DMS153 (cell line): ENCODE results near the gene ENOSF1.

ENCODE experiments used
- DNase-seq: peaks from one replicate; lab custom pipeline; 2025; lab: John Stamatoyannopoulos, UW

The ENOSF1 gene

GRCh38 chr18:673769-674168, 38.7 kb downstream of the ENOSF1 start:
- no peak for DNase-seq

GRCh38 chr18:673317-673716, 39.1 kb downstream of the ENOSF1 start:
- DNase-seq = no peak

GRCh38 chr18:671405-671804, 41.0 kb downstream of the ENOSF1 start:
- DNase-seq = no peak

GRCh38 chr18:670522-670921, 41.9 kb downstream of the ENOSF1 start:
- DNase-seq = no peak

- DNase-seq = no peak
Observed at GRCh38 chr18:669077-669476, 43.4 kb downstream of the ENOSF1 start.

GRCh38 chr18:668260-668659, 44.2 kb downstream of the ENOSF1 start:
- no peak for DNase-seq

- DNase-seq = no peak
Observed at GRCh38 chr18:666628-667027, 45.8 kb downstream of the ENOSF1 start.

GRCh38 chr18:666177-666576, 46.3 kb downstream of the ENOSF1 start:
- no peak for DNase-seq

GRCh38 chr18:662197-662596, 50.2 kb downstream of the ENOSF1 start:
- no peak for DNase-seq

GRCh38 chr18:659597-659996, 52.8 kb downstream of the ENOSF1 start:
- no peak for DNase-seq

GRCh38 chr18:658947-659533, 53.4 kb downstream of the ENOSF1 start:
- no peak for DNase-seq

- peak; percentile 65 for DNase-seq
Observed at GRCh38 chr18:658001-658946, 54.2 kb downstream of the ENOSF1 start.

- peak; percentile 47 for DNase-seq
Observed at GRCh38 chr18:657311-658000, 55.0 kb downstream of the ENOSF1 start, which contains the start of gene TYMS. TSS of gene TYMS (plus strand) at chr18:657653. CDS start at chr18:657743, 90 bp downstream.

- DNase-seq = no peak
Observed at GRCh38 chr18:655445-655844, 57.0 kb downstream of the ENOSF1 start.

- DNase-seq = no peak
Observed at GRCh38 chr18:654601-655000, 57.8 kb downstream of the ENOSF1 start.

- DNase-seq = no peak
Observed at GRCh38 chr18:653512-653911, 58.9 kb downstream of the ENOSF1 start.

GRCh38 chr18:652131-652530, 60.3 kb downstream of the ENOSF1 start:
- DNase-seq = no peak

GRCh38 chr18:650428-650858, 62.0 kb downstream of the ENOSF1 start:
- no peak for DNase-seq

- DNase-seq = no peak
Observed at GRCh38 chr18:649341-649740, 63.1 kb downstream of the ENOSF1 start.

GRCh38 chr18:647304-647703, 65.1 kb downstream of the ENOSF1 start:
- DNase-seq = no peak

- no peak for DNase-seq
Observed at GRCh38 chr18:644395-645004, 67.9 kb downstream of the ENOSF1 start.

- no peak for DNase-seq
Observed at GRCh38 chr18:641224-641623, 71.2 kb downstream of the ENOSF1 start.
